ENCODE results near the gene BPIFB4.

DNA sequence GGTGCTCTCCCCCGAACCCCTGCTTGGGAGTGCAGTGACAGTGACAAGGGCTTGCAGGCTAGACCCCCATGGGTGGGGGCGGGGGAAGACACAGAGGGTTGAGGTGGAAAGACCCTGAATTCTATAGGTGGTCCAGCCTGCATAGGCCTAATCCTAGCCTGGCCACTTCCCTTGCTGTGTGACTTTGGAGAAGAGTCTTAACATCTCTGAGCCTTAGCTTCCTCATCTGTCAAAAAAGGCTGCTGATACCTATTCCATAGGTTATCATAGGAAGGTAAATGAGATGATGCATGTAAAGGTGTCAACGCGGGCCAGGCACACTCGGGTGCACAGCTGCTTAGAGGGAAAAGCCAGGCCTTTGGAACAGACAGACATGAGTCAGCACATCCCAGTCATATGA is 15.8 kb downstream of the BPIFB4 start:
- TF ChIP-seq CTCF (conservative IDR thresholded peaks at IDR 0.05) (no peak), ZFX (IDR thresholded peaks at IDR 0.05) (no peak)
